Esophagus muscularis mucosa (tissue), 4 donors: ENCODE measurements around the gene OAF. TPM values are rescaled to one million over a fixed set of nuclear protein-coding genes. Genes with fewer than 3 reads are reported as not detected.

Source experiments
- DNase-seq: peaks from one replicate; pipeline ENCODE4 v3.0.0-alpha.2; 2017; ENCODE audit errors: extremely low spot score
- H3K27ac ChIP-seq, 4 donors: fragments of 200-600 bp; sonication (generic); replicated peaks in 1 of 4; 1 replicate in 3 of 4; 2 replicates in 1 of 4; pipeline ENCODE4 v1.5.1; 2016 to 2019; ENCODE audit warnings: mild to moderate bottlenecking in 1 of 4
- H3K27me3 ChIP-seq, 4 donors: fragments of 200-600 bp; sonication (generic); one replicate each; pipeline versions ENCODE4 v1.5.1 to v1.6.0; 2016 to 2019
- H3K36me3 ChIP-seq, 4 donors: fragments of 200-600 bp; sonication (generic); one replicate each; pipeline ENCODE4 v1.5.1; 2016 to 2019
- H3K4me1 ChIP-seq, 4 donors: fragments of 200-600 bp; sonication (generic); one replicate each; pipeline ENCODE4 v1.5.1; 2016 to 2019
- H3K4me3 ChIP-seq, 4 donors: fragments of 200-600 bp; sonication (generic); 1 replicate in 2 of 4; 2 replicates in 2 of 4; pipeline ENCODE4 v1.5.1; 2016 to 2019; ENCODE audit warnings: mild to moderate bottlenecking in 4 of 4, moderate library complexity in 1 of 4
- H3K9me3 ChIP-seq, 4 donors: fragments of 200-600 bp; sonication (generic); 1 replicate in 3 of 4; 2 replicates in 1 of 4; pipeline ENCODE4 v1.5.1; 2016 to 2019
- EP300 ChIP-seq: sonication (generic); formaldehyde crosslinking; IDR thresholded peaks from one replicate; pipeline ENCODE4 v1.6.1; 2017; ENCODE audit warnings: antibody characterized with exemption
- POLR2A ChIP-seq: fragments of 450-650 bp; IDR thresholded peaks from one replicate; pipeline ENCODE4 v1.6.1; 2017; ENCODE audit warnings: antibody characterized with exemption, moderate library complexity, mild to moderate bottlenecking, low read depth
- POLR2AphosphoS5 ChIP-seq, 2 donors: sonication (generic); formaldehyde crosslinking; IDR thresholded peaks; one replicate each; pipeline ENCODE4 v1.6.1; 2017; ENCODE audit warnings: antibody characterized with exemption in 2 of 2
- WGBS: methylation state at CpG from one replicate; pipeline ENCODE4 v1.1.5; 2018; 5-methylcytosine and 5-hydroxymethylcytosine counted together
- intact Hi-C: fragments of 100-400 bp; cut with DNase I; formaldehyde crosslinking; loops from one replicate; pipeline ENCODE4 v1.15.1; 2023
- total RNA-seq, 4 donors: library from RNA; depleted of rRNA; stranded (reverse); fragments of >200 nt; gene quantifications; one replicate each; pipeline versions ENCODE4 v1.1.0 to v1.2.1, GENCODE V29; 2016
- TF ChIP-seq, protein P1 (sequence below), 3 experiments: fragments of 200-600 bp in 2 of 3; fragments of 450-650 bp in 1 of 3; sonication (generic) in 2 of 3; IDR thresholded peaks; one replicate each; pipeline ENCODE4 v1.5.1; 2017 to 2019; ENCODE audit warnings: antibody characterized with exemption in 3 of 3, mild to moderate bottlenecking in 2 of 3, moderate library complexity in 1 of 3

OAF gene
- total RNA-seq, 4 donors from 2014 or later: 30.7 to 66.1 (median 58.1) TPM

DNA sequence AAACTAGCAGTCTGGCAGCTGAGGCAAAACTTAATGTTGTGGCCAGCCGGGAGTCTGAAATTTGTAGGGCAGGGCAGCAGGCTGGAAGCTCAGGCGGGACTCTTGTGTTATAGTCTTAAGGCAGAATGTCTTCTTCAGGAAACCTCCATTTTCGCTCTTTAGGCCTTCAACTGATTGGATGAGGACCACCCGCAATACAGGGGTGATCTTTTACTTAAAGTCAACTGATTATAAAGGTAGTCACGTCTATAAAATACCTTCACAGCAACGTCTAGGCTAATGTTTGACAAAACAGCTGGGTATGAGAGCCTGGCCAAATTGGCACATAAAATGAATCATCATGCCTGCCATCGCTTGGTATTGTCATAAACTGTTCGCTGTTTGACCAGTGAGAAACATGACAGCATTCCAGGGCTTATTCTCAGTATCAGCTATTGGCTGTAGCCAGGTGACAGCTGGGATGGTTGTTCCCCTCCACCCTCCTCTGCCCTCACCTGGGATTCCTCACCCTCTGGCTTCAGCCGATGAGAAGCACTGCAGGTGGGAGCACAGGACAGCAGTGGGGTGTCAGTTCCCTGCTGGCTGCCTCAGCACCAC lies 22.5 kb downstream of the OAF start:
- H3K4me1 ChIP-seq: peaks cover 0 to 3% (median 0%) of the 10 kb centered on the region in 4 donors
- intact Hi-C loops: no loop called here
- 86% methylated on average over 9 of the region's 9 CpGs for WGBS

GRCh38 chr11:120235024-120235628 lies 24.3 kb downstream of the OAF start:
- no peaks in the 10 kb centered on the region for H3K9me3 ChIP-seq
- no peak overlapping the region for H3K27ac ChIP-seq
- intact Hi-C loops: loop anchor here (5.0 kb wide), 1 partner anchor 67 kb away; no protein-coding TSS in a partner anchor
- no peak overlapping the region for H3K4me3 ChIP-seq
- TF ChIP-seq, protein P1, sequence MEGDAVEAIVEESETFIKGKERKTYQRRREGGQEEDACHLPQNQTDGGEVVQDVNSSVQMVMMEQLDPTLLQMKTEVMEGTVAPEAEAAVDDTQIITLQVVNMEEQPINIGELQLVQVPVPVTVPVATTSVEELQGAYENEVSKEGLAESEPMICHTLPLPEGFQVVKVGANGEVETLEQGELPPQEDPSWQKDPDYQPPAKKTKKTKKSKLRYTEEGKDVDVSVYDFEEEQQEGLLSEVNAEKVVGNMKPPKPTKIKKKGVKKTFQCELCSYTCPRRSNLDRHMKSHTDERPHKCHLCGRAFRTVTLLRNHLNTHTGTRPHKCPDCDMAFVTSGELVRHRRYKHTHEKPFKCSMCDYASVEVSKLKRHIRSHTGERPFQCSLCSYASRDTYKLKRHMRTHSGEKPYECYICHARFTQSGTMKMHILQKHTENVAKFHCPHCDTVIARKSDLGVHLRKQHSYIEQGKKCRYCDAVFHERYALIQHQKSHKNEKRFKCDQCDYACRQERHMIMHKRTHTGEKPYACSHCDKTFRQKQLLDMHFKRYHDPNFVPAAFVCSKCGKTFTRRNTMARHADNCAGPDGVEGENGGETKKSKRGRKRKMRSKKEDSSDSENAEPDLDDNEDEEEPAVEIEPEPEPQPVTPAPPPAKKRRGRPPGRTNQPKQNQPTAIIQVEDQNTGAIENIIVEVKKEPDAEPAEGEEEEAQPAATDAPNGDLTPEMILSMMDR (IDR thresholded peaks at IDR 0.05): peak; percentile 60 to 76 (median 63)
- no peak for TF ChIP-seq POLR2A
- H3K27me3 ChIP-seq: peaks cover 0 to 61% (median 5%) of the 10 kb centered on the region in 4 donors
- no peaks in the 10 kb centered on the region for H3K36me3 ChIP-seq
- 54% methylated on average over 3 of the region's 8 CpGs for WGBS
- DNase-seq: no peak
- H3K4me1 ChIP-seq: peaks cover 0 to 6% (median 5%) of the 10 kb centered on the region in 4 donors

More for the DNA sequence above, 22.5 kb downstream of the OAF start:
- TF ChIP-seq POLR2AphosphoS5 (IDR thresholded peaks at IDR 0.05) (no peak), EP300 (no peak), POLR2A (no peak)
- TF ChIP-seq, protein P1 (IDR thresholded peaks at IDR 0.05): no peak
- Histone ChIP-seq H3K36me3 (peaks cover 0 to 13% (median 6%) of the 10 kb centered on the region in 4 donors), H3K9me3 (no peaks in the 10 kb centered on the region), H3K4me3 (no peak overlapping the region), H3K27me3 (peaks cover 0 to 47% (median 0%) of the 10 kb centered on the region in 4 donors), H3K27ac (no peak overlapping the region)
- DNase-seq: no peak

DNA sequence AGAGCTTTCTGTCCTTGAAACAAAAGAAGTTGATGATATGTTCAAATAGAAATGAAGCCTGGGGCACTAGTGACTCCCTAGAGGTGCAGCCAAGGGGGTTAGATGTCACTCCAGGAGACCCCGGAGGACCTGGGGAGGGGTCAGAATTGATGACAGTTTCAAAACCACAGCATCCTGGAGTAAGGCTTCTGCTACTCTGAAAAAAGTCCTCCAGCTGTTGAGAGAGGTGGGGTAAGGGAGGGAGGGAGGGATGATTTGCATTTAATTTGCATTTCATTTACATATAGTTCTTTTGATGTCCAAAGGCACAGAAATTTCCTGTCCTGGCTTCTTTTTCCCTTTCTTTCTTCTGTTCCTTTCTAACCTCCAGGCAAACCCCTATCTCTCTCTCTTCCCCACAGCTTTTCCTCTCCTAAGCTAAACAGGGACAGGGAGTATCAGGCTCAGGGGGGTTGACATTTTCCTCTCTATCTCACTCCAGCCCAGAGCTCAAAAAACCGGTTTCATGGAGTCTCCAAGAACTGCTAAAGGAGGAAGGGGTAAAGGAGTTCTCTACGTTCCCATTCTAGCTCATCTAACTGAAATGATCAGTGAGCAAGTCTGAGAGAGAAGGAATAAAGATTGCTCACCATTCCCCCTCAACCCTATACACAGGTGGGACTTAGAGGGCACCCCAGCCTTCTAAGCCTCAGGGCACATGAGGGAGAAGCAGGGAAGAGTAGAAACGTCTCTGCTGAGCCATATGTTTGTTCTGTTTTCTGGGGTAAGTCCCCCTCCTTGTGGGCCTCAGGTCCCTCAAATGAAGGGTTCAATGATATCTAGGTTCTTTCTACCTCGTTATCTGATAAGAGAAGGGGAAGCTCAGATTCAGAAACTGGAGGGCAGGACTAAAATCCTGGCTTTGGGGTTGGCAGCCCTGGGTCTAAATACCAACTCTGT lies 25.6 kb downstream of the OAF start:
- DNase-seq: no peak
- no peak overlapping the region for H3K27ac ChIP-seq
- intact Hi-C loops: loop anchor here (5.0 kb wide), 1 partner anchor 66 kb away; no protein-coding TSS in a partner anchor
- TF ChIP-seq POLR2AphosphoS5 (IDR thresholded peaks at IDR 0.05): no peak
- TF ChIP-seq POLR2A: no peak
- no peak for TF ChIP-seq EP300
- H3K36me3 ChIP-seq: no peaks in the 10 kb centered on the region
- H3K27me3 ChIP-seq: peaks cover 0 to 74% (median 18%) of the 10 kb centered on the region in 4 donors
- 58% methylated on average over 4 of the region's 5 CpGs for WGBS
- no peaks in the 10 kb centered on the region for H3K9me3 ChIP-seq
- H3K4me3 ChIP-seq: no peak overlapping the region
- peaks cover 0 to 10% (median 9%) of the 10 kb centered on the region in 4 donors for H3K4me1 ChIP-seq

DNA sequence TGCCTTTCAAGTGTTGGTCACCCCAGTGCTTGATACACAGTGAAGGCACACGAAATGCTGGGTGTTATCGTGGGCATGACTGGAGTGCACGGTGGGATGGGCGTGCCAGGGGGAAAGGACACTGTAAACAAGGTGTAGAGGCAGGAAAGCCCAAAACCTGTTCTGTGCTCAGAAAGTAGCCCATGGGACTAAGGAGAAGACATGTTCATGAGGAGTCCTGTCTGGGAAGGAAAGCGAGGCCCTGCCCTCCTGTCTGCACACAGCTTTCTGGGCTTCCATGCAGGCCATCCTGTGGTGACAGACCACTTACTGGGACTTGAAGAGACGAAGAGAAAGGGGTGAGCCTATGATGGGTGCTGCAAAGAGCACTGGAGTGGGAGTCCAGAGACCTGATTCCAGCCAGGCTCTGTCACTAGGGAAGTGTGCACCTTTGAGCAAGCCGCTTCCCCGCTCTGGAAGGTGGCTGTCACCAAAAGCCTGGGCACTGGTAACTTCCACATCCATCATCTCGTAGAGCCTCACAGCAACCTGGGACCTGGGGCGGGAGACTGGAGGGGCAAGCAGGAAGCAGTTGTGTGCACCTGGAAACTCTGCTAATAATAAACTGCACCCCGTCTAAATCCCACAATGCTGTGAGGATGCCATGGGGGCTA lies 28.3 kb downstream of the OAF start:
- Histone ChIP-seq H3K4me3 (no peak overlapping the region), H3K27me3 (peaks cover 0 to 75% (median 20%) of the 10 kb centered on the region in 4 donors), H3K4me1 (peaks cover 0 to 10% (median 9%) of the 10 kb centered on the region in 4 donors), H3K36me3 (no peaks in the 10 kb centered on the region), H3K27ac (no peak overlapping the region), H3K9me3 (no peaks in the 10 kb centered on the region)
- intact Hi-C loops: loop anchor here (5.0 kb wide), 1 partner anchor 63 kb away; no protein-coding TSS in a partner anchor
- TF ChIP-seq POLR2A (no peak), POLR2AphosphoS5 (IDR thresholded peaks at IDR 0.05) (no peak), EP300 (no peak)
- TF ChIP-seq, protein P1 (IDR thresholded peaks at IDR 0.05): no peak
- WGBS: 86% methylated on average over 8 of the region's 11 CpGs
- no peak for DNase-seq
